Natural killer cell (primary cell): ENCODE results near the gene FXYD5. TPM values are rescaled to one million over a fixed set of nuclear protein-coding genes. Genes with fewer than 3 reads are reported as not detected.

Experiments
- ATAC-seq, 3 donors: fragments of 150-1000 bp in 2 of 3; fragments of 200-7000 bp in 1 of 3; cut with Tn5 transposase; 1 replicate in 1 of 3; 2 replicates in 2 of 3; pipeline ENCODE4 v1.10.0; 2021; ENCODE audit warnings: mild to moderate bottlenecking in 2 of 3, moderate library complexity in 2 of 3
- DNase-seq, 2 donors: peaks; one replicate each; pipeline versions ENCODE4 v3.0.0 to v3.0.0-alpha.2; 2013 to 2021; ENCODE audit warnings: mixed read lengths in 1 of 2
- H3K27ac ChIP-seq: one replicate; pipeline ENCODE4 v1.5.1; 2013; ENCODE audit warnings: mild to moderate bottlenecking, low read length
- H3K27me3 ChIP-seq: one replicate; pipeline ENCODE4 v1.6.1; 2013; ENCODE audit warnings: low read length; ENCODE audit not compliant: control insufficient read depth, insufficient read depth
- H3K36me3 ChIP-seq: one replicate; pipeline ENCODE4 v1.6.1; 2013; ENCODE audit warnings: low read length; ENCODE audit not compliant: control insufficient read depth, insufficient read depth
- H3K4me1 ChIP-seq: one replicate; pipeline ENCODE4 v1.6.1; 2013; ENCODE audit warnings: low read length; ENCODE audit not compliant: control insufficient read depth, insufficient read depth
- H3K4me3 ChIP-seq: one replicate; pipeline ENCODE4 v1.5.1; 2013; ENCODE audit warnings: low read length
- H3K9me3 ChIP-seq: one replicate; pipeline ENCODE4 v1.6.1; 2013; ENCODE audit warnings: low read length; ENCODE audit not compliant: control insufficient read depth, insufficient read depth
- H3K27ac Mint-ChIP-seq, 2 donors: one replicate each; pipeline ENCODE4 v1.8.0; 2022; ENCODE audit warnings: mild to moderate bottlenecking in 2 of 2, mixed read lengths in 2 of 2, moderate library complexity in 1 of 2
- H3K27me3 Mint-ChIP-seq, 2 donors: one replicate each; pipeline ENCODE4 v1.8.0; 2022; ENCODE audit warnings: low read depth in 2 of 2, mixed read lengths in 2 of 2
- H3K36me3 Mint-ChIP-seq: one replicate; pipeline ENCODE4 v1.8.0; 2022; ENCODE audit warnings: mixed read lengths
- H3K4me1 Mint-ChIP-seq, 2 donors: one replicate each; pipeline ENCODE4 v1.8.0; 2022; ENCODE audit warnings: mixed read lengths in 2 of 2
- H3K4me3 Mint-ChIP-seq: one replicate; pipeline ENCODE4 v1.8.0; 2022; ENCODE audit warnings: mild to moderate bottlenecking, moderate library complexity, mixed read lengths
- H3K9me3 Mint-ChIP-seq, 2 donors: one replicate each; pipeline ENCODE4 v1.8.0; 2022; ENCODE audit warnings: mixed read lengths in 2 of 2
- CTCF ChIP-seq: fragments of 200-600 bp; IDR thresholded peaks from one replicate; pipeline ENCODE4 v1.8.0; 2022; ENCODE audit warnings: antibody characterized with exemption
- WGBS: methylation state at CpG from one replicate; pipeline ENCODE4 v1.1.7; 2013; ENCODE audit warnings: missing lambda C conversion rate; ENCODE audit not compliant: insufficient coverage; 5-methylcytosine and 5-hydroxymethylcytosine counted together
- intact Hi-C: fragments of 100-400 bp; cut with micrococcal nuclease; formaldehyde crosslinking; loops from one replicate; pipeline ENCODE4 v1.14.2; 2022
- total RNA-seq, 4 donors: library from RNA; stranded (reverse); fragments of 120-200 nt in 1 of 4; gene quantifications; one replicate each; pipeline versions ENCODE4 v1.2.3 to v1.2.4, GENCODE V29; 2013 to 2022

Gene FXYD5
- total RNA-seq, 3 donors from 2014 or later (not counting 1 experiment from before 2014, with no cell fraction given) = 226 to 270 (median 231) TPM

- peaks cover 0 to 13% of the 10 kb centered on the region in 2 donors for H3K27me3 Mint-ChIP-seq
- H3K4me3 Mint-ChIP-seq = no peak overlapping the region
- H3K36me3 Mint-ChIP-seq = no peaks in the 10 kb centered on the region
- WGBS = 78% methylated on average over 3 of the region's 3 CpGs
- intact Hi-C loops = loop anchor here (1.0 to 5.0 kb wide), 3 partner anchors 68 to 172 kb away; no protein-coding TSS in a partner anchor
- no peak for DNase-seq
- Histone ChIP-seq H3K36me3 (no peaks in the 10 kb centered on the region), H3K27ac (no peak overlapping the region), H3K4me1 (peaks cover 46% of the 10 kb centered on the region), H3K9me3 (no peaks in the 10 kb centered on the region), H3K27me3 (peaks cover 11% of the 10 kb centered on the region), H3K4me3 (no peak overlapping the region)
- no peak for TF ChIP-seq CTCF
- H3K27ac Mint-ChIP-seq = peak overlapping the region in 1 of 2 donors; percentile 7
- ATAC-seq = no peak
- peaks cover 22 to 39% of the 10 kb centered on the region in 2 donors for H3K4me1 Mint-ChIP-seq
- H3K9me3 Mint-ChIP-seq = no peaks in the 10 kb centered on the region
Measured at GRCh38 chr19:35143818-35144217, 10.7 kb upstream of the FXYD5 start.

- peaks cover 22 to 39% of the 10 kb centered on the region in 2 donors for H3K4me1 Mint-ChIP-seq
- Histone ChIP-seq H3K4me1 (peaks cover 46% of the 10 kb centered on the region), H3K36me3 (no peaks in the 10 kb centered on the region), H3K4me3 (no peak overlapping the region), H3K27me3 (peaks cover 11% of the 10 kb centered on the region), H3K9me3 (no peaks in the 10 kb centered on the region), H3K27ac (no peak overlapping the region)
- ATAC-seq (no peak), DNase-seq (no peak)
- no peak overlapping the region for H3K4me3 Mint-ChIP-seq
- no peaks in the 10 kb centered on the region for H3K9me3 Mint-ChIP-seq
- WGBS = 69% methylated on average over 6 of the region's 6 CpGs
- H3K27me3 Mint-ChIP-seq = peaks cover 0 to 13% of the 10 kb centered on the region in 2 donors
- TF ChIP-seq CTCF = no peak
- peak overlapping the region in 1 of 2 donors; percentile 27 for H3K27ac Mint-ChIP-seq
- no peaks in the 10 kb centered on the region for H3K36me3 Mint-ChIP-seq
- intact Hi-C loops = loop anchor here (5.0 kb wide), 2 partner anchors 68 to 172 kb away; no protein-coding TSS in a partner anchor
Measured at GRCh38 chr19:35144259-35144599, 10.3 kb upstream of the FXYD5 start.

GRCh38 chr19:35144600-35145436 lies 9.7 kb upstream of the FXYD5 start:
- Mint-ChIP-seq H3K36me3 (no peaks in the 10 kb centered on the region), H3K27me3 (peaks cover 0 to 13% of the 10 kb centered on the region in 2 donors), H3K4me3 (peak overlapping the region; percentile 31), H3K9me3 (no peaks in the 10 kb centered on the region), H3K4me1 (peaks cover 22 to 39% of the 10 kb centered on the region in 2 donors), H3K27ac (peak overlapping the region in 1 of 2 donors; percentile 27)
- no peak overlapping the region for H3K4me3 ChIP-seq
- no peak overlapping the region for H3K27ac ChIP-seq
- DNase-seq (peak in 1 of 2 donors; percentile 72), ATAC-seq (no peak)
- TF ChIP-seq CTCF = no peak
- WGBS = 43% methylated on average over 9 of the region's 15 CpGs
- intact Hi-C loops = loop anchor here (5.0 kb wide), 2 partner anchors 67 to 173 kb away; no protein-coding TSS in a partner anchor
- H3K36me3 ChIP-seq = no peaks in the 10 kb centered on the region
- peaks cover 46% of the 10 kb centered on the region for H3K4me1 ChIP-seq
- no peaks in the 10 kb centered on the region for H3K9me3 ChIP-seq
- H3K27me3 ChIP-seq = peaks cover 11% of the 10 kb centered on the region
